ENCODE data around the gene SNX30.

SNX30 gene

DNA sequence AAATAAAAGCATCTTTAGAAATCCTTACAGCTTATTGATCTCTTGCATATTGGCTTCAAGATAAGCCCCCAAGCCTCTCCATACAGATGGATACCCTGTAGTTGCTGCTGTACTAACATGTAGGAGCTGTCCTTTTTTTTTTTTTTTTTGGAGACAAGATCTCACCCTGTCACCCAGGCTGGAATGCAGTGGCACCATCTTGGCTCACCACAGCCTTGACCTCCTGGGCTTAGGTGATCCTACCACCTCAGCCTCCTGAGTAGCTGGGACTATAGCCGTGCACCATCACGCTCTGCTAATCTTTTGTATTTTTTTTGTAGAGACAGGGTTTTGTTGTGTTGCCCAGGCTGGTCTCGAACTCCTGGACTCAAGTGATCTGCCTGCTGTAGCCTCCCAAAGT lies 35.4 kb downstream of the SNX30 start:
- no peak for DNase-seq

- DNase-seq: no peak
Measured at GRCh38 chr9:112786829-112787520, 36.4 kb downstream of the SNX30 start.

GRCh38 chr9:112787978-112788377 lies 37.4 kb downstream of the SNX30 start:
- no peak for DNase-seq

DNA sequence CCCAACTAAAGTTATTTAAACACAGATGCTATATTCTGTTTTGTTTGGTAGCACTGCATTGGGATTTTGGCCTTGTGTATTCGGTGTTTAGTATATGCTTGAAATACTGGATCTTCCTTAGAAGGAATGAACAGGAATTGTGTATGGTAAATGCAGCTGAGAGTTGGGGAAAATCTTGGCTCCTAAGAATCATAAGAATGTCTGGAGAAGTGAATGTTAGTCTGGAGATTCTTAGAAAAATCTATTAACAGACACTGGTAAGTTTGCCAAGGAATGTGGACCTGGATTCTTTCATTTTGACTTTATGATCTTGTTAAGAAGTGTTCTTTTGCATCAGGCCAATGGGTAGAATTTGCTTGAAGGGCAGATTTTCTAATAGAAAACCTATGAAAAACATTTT lies 38.9 kb downstream of the SNX30 start:
- DNase-seq: no peak

DNA sequence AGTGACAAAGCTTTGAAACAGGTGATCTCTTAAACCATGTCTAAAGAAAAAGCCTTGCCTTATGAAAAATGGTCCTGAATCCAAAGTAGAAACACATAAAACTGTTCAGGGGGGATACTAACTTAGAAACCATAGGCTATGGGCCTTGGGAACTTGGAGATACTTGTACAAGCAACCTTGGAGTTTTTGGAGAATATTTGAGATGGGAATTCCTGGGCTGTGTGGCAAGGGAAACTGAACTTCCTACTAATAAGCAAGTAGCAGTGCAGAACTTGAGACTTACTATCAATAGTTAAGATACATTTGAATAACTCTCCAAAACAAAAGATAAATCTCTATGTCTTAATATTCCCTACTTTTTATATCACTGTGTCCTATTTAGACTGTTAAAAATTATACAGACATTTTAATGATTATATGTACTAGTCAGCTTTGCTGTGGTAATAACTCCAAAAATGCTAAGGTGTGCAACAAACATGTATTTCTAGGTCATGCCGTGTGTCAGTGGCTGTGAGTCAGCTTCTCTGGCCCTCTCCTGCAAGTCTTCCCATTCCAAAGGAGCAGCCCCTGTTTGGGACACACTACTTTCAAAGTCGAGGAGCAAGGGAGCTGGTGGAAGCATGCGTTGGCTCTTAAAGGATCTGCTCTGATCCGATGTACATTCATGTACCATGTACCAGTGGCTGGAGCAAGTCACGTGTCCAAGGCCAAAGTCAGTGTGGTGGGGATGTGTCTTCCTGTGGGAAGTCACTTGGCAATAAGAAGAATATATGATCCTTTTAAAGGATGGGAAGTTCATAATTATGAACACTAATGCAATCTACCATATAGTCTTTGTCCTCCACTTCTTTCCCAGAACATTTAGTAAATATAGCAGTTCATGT lies 39.6 kb downstream of the SNX30 start:
- no peak for DNase-seq

DNA sequence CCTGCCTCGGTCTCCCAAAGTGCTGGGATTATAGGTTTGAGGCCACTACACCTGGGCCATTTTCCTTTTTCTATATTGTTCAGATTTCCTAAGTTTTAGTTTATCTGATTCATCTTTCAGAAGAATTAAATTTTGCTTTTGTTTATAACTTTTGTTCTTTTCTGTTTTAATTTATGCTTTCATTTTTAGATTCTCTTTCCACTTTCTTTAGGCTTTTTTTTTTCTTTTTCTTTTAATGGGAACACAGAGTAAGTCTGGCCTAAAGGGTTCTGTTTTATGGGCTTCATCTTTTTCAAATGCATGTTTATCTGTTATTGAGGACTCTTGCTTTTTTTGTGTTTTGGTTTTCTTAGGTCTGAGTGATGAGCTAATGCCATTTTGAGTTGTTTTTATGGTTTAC lies 42.1 kb downstream of the SNX30 start:
- no peak for DNase-seq

- DNase-seq: peak; percentile 89
Measured at GRCh38 chr9:112793213-112793810, 42.8 kb downstream of the SNX30 start.

DNA sequence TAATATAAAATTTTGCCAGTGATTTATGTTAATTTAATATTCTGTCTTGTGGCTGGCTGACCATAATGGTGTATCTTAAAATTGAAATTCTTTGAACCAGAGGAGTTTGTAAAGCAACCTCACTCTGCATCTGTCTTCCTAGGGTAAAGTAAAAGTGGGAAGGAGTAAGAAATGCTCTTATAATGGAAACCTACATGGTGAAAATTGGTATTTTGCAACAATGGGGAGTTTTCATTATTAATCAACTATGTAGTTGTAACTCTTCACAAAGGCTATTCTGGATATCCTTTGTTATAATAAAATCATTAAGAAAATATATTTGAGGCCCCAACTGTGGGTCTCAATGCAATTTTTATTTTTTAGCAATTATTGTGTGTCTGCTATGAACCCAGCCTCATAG lies 44.2 kb downstream of the SNX30 start:
- DNase-seq: no peak

DNA sequence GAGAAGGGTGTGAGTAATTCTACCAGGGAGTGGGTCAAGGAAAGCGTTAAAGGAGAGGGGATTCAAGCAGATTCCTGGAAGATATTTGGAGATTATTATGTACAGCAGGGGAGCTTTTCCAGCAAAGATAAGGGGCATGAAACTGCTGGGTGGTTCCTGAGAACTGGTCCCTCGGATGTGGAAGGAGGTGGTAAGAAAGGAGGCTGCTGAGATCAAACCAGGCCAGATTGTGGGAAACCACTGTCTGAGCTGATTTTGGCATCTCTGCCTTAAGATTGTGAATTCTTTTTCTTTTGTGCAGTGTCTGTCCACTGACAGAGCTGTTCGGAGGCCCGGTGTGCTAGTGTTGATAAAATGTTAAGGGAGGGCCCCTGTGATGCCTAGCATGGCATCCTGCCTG lies 45.4 kb downstream of the SNX30 start:
- DNase-seq: no peak

DNA sequence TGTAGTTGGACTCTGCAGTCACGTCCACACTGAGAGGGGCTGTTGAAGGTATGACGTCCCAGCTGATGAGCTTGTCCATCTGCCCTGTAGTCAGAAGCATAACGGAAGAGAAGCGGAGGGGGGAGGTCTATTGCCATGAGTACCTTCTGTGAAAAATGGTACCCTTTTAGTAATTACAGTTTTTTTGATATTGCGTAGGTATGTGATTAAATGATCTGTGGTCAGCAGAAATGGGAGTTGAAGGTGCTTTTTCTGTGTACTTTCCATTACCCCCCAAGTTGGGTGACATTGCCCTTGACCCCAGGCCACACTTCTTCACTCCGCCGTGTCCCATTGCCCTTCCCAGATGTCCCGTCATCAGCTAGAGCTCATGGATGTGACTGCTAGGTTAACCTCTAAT lies 45.9 kb downstream of the SNX30 start:
- DNase-seq: no peak

- DNase-seq: no peak
Measured at GRCh38 chr9:112809351-112809848, 58.8 kb downstream of the SNX30 start.

- DNase-seq: no peak
Measured at GRCh38 chr9:112809906-112810305, 59.3 kb downstream of the SNX30 start.

DNA sequence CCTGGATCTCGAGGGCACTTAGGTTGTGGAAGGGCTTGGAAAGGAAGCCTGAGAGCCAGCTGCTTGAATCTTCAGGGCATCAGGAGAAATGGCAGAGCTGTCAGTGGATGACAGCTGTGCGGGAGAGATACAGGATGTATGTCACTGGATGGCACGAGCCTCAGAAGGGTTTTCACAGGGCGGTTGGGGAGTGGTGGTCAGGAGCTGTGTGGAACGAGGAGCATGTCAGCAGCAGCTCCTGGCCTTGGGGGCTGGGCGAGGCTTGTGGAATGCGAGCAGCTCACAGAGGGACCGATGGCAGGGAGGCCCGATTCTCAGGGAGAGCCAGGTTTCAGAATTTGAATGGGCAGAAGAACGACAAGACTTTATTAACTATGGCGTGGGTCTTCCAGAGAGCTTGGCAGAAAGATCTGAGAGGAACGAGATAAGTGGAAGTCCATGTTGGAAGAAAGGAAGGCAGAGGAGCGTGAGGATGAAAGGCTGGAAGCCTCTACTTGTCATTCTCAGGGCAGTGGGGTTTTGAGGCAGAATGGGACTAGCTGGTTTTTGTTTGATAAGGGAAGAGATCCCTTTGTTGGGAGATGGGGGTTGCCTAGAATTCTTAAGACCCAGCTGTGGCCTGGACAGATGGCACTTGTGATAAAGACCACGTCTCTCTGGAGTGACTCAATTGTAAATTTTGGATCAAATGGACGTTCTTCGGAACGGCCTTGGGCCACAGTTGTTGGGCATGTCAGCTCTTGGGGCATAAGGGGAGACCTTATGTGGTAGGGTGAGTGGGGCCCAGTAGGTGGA lies 60.3 kb downstream of the SNX30 start:
- no peak for DNase-seq

DNA sequence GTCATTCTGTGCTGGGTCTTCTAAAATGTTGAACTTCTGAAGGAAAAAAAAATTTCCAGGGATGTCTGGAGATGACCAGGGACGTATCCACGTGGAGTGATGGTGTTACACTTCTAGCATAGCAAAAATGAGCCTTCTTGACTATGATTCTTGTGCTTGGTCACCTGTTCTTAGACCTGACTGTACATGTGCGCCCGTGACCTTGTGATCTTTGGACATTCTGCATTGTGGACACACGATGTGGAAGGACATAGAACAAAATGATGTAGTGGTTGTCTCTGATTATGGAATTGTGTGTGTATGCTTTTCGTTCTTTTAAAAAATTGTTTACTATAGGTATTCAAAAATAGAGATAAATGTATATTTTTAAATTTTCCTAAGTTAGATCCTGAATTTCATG lies 61.0 kb downstream of the SNX30 start:
- DNase-seq: no peak

- DNase-seq: no peak
Measured at GRCh38 chr9:112815868-112816267, 65.3 kb downstream of the SNX30 start.

DNA sequence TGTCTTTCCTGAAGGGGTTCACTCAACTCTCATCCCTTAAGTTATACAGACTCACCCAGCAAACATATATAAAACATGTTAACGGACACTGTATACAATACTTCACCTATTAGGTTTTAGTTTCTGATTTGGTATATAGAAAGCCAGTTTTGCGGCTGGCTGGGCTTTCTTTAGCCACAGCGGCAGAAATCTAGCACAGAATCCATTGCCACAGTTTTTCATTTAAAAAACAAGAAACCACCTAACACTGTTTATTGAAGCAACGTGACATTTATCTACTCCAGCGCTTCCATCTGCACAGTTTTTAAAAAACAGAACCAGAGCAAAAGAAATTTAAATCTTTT lies 67.3 kb downstream of the SNX30 start:
- DNase-seq: no peak

- DNase-seq: peak; percentile 12
Measured at GRCh38 chr9:112819635-112820496, 69.3 kb downstream of the SNX30 start.

GRCh38 chr9:112820881-112821280 lies 70.3 kb downstream of the SNX30 start:
- no peak for DNase-seq

DNA sequence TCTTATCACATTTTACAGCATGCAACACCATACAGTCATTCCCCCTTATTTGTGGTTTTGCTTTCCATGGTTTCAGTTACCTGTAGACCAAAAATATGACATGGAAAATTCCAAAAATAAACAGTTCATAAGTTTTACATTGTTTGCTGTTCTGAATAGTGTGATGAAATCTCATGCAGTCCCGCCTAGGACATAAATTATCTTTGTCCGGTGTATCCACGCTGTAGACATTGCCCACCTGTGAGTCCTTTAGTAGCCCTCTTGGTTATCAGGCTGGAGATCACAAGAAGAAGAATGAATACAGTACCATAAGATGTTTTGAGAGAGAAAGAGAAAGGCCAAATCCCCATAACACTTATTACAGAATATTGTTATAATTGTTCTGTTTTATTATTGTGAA lies 72.1 kb downstream of the SNX30 start:
- DNase-seq: no peak

DNA sequence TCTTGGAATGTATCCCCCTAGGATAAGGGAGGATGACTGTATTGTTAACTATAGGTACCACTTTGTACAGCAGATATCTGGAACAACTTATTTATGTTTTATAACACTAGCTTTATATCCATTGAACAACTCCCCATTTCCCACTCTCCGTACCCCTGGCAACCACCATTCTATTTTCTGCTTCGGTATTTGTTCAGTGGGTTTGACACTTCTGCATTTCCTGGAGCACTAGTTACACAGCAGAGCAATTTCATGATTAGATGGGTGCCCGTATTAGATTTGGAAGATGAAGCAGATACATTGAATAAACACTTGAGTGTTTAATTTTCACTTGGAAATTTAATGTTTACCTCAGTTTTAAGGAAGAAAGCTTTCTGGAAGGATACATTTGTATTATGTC lies 72.7 kb downstream of the SNX30 start:
- DNase-seq: no peak

GRCh38 chr9:112831281-112831851 lies 80.8 kb downstream of the SNX30 start:
- no peak for DNase-seq

GRCh38 chr9:112831969-112832368 lies 81.4 kb downstream of the SNX30 start:
- DNase-seq: no peak
